GM19035 (cell line): ENCODE data around the gene RAMACL.
"Not testable (repeated sequence)": the region's sequence is repeated elsewhere in the genome, so short reads cannot be mapped to it uniquely, and the experiment has no call there.

ENCODE experiments used
- ATAC-seq: cut with Tn5 transposase; IDR thresholded peaks from one replicate; pipeline ENCODE4 v1.9.1; 2021; ENCODE audit not compliant: unreplicated experiment

RAMACL gene

DNA sequence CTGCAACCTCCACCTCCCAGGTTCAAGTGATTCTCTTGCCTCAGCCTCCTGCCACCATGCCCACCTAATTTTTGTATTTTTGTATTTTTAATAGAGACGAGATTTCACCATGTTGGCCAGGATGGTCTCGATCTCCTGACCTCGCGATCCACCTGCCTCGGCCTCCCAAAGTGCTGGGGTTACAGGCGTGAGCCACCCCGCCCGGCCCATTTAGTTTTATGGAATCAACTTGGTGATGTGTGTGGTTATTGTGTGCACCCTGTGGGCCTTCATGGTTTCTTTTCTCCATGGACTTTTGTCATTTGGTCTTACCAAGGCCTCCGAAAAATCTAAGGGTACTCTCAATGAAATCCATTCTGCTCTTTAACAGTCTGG lies 47.5 kb downstream of the RAMACL start:
- not testable (repeated sequence) for ATAC-seq

DNA sequence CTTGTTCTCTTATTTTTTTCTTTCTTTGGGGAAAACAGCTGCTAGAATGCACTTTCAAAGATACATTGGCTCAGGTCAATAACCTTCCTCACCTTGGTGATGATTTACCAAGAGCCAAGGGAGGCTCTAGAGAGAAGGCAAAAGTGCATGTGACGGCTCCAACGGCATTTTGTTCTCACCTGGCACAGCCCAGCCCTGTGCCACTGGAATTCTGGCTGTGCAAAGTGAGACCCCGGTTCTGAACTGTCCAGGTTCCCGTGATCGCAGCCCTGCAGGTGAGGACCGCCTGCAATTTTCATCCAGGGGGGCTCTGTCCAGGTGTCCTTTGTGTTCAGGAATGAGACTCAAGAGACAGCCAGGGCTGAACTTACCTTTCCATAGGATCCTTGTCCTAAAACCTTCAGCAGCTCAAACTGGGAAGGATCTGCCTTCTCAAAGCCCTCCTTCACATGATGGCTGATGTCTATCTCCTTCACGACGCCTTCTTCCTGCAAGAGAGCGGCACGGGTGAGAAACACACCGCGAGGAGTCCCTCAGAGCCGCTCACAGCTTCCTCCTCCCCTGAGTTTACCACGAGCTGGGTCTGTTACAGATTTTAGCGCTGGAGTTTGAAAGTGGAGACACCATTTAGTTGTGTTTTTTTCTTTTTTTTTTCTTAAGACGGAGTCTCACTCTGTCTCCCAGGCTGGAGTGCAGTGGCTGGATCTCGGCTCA lies 48.0 kb downstream of the RAMACL start:
- ATAC-seq: no peak

DNA sequence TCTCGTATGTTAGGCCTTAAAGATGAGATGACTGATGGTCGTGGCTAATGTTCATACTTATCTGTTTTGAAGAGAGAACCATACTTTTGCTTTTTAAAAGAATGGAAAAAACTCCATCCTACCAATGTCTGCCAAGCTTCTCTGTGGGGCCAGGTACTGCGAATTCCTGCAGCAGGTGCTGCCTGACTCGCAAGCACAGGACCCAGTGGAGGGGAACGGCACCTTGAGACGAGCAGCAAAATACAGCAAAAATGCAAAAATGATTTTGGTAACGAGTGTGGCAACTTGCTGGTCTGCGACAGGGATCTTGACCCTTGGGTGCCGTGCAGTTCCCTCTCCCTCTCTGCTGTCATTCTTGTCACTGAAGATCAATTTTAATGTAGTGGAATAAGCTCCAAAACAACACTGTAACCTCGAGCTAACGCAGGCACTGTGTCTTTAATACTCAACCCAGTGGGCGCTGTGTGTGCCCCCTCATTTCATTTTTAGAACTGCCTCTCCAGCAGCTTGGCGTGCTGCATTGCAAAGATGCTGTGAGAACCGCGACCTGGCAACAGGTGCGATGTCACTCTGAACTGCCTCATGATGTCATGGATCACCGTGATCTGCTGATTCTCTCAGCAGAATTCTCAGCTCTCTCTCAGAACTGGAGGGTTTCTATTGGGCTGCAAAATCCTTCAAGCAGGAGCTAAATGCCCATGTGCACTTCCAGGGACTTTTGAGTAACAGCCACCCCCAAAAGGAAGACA lies 51.6 kb downstream of the RAMACL start:
- no peak for ATAC-seq

DNA sequence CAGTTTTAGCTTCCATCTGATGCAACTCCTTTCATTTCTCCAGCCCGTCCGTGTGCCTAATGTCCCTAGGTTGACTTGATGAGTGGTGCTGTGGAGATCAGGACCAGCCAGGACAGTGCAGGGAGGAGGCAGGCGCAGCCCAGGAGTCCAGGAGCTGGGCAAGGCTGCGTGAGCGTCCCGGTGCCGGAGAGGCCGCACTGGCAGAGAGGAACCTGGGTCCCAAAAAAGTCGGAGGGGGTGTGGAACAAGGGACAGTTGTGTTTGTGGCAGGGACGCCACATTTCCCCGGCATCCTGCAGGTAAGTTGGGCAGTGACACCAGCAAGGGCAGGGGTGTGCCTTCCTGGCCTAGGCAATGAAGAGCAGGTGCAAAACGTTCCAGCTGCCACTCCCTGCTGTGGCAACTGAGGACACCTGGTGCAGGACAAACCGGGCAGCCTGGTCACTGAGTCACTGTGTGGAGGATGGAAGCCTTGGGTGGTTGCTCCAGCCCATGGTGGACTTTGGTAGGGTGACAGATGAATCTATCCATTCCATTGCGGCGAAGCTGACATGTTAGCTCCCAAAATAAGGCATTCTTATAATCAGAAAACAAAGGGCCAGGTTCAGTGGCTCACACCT lies 53.2 kb downstream of the RAMACL start:
- no peak for ATAC-seq
